Stimulated activated CD4-positive, alpha-beta T cell treated with anti-CD3 and anti-CD28 coated beads, TNF-alpha, amount 100 ng/mL, for 1 hour (primary cell): Measurements from ENCODE around the gene ANKRD23.

Experiments
- DNase-seq, 3 donors: peaks; one replicate each; pipeline ENCODE4 v3.0.0-alpha.2; 2020; ENCODE audit warnings: low read depth in 3 of 3, low spot score in 1 of 3

Gene ANKRD23

DNA sequence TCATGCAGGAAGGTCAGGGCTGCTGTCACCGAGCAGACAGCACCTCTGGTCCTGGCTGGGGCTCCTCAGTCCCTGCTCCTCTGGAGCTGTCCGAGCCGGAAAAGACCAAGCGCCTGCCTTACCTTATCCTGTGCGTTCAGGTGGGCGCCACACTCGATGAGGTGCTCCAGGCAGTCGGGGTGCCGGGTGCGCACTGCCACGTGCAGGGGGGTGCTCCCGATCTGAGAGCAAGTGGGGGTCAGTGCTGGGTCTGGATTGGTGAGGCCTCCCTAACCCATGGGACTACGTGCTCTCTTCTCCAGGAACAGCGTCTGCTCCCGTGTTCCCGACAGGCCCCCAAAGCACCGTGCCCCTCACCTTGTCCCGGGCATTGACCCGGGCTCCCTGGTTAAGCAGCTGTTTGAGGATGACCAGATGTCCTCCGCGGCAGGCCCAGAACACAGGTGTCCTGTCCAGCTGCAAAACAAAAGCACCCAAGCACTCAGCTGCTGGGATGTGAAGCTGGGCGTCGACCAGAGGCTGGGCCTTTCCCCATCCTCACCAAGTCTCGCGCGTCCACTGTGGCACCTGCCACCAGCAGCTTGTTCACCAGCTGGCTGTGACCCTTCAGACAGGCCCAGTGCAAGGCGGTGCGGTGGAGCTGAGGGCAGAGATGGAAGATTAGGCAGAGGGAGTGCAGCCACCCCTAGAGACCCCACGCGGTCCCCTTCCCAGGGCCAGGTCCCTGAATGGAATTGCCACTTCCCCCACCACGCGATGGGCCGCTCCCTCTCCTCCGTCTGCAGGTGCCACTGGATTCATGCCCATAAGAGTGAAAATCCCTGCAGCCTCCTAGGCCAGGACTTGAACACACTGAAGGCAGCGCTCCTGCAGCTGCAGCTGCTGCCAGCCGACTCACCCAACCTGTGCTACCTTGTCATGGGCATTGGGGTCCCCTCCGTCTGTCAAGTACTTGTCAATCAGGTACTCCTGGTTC lies 3.7 kb downstream of the ANKRD23 start:
- DNase-seq: no peak

DNA sequence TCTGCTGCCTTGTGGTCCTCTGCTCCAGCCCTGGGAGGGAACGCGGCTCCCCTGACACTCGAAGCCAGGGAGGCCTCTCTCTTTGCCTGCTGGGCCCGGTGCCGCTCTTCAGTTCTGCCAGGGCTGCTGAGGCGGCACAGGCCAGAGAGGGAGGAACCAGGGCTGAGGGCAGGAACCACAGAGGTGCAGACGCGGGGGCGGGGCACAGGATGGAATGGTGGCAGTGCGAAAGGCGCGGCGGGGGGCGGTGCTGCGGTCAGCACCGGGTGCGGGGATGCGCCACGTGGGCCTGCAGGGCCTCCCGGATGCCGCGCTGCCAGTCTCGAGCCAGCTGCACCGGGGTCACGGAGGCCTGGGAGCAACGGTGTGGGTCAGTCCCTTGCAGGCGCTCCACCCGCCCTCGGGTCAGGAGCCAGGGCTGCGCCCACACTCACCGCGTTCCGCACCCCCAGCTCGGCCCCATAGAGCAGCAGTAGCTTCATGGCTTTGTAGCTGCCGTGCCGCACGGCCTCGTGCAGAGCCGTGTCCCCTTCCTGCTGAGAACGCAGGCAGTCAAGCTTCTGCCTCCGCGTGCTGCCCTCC lies 4.4 kb downstream of the ANKRD23 start:
- peak; percentile 52 to 60 (median 59) for DNase-seq

DNA sequence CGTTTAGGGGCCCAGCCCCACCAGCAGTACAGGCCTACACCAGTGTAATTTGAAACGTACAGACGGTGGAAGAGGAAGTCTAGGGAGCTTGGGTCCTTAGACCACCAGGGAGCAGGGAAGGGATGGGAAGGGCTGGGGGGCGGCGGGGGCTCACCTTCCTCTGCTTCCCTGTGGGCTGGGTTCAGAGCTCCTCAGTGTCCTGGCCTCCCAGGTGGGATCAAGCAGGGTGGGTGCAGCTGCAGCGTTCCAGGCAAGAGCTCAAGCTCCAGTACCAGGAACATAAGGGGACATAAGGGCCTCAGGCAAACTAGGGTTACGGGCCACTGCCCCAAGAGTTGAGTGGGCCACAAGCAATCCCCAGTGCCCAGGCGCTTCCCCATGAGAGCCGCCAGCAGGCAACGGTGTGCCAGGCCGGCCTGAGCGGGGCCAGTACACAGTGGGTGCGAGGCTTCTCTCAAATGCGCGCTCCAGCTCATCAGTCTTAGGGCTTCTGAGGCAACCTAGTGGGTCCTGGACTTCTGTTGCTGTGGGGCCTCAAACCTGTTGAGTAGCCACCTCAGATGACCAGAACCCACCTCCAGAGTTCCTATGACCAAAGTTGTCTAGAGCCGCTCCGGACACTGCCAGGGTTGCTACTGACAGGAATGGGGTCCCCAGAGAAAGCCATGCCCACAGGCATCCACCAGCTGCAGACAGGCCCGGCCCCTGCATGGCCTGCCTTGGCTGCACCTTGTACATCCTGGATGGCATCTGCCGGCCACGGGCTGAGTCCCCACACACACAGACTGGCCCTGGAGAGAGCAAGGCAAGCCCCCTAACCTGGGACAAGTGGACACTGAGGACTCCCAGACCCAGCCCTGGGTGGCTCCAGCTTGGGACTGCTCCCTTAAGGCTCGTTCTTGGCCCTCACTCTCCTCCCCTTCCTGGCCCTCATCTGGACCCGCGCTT lies 5.2 kb downstream of the ANKRD23 start:
- no peak for DNase-seq

DNA sequence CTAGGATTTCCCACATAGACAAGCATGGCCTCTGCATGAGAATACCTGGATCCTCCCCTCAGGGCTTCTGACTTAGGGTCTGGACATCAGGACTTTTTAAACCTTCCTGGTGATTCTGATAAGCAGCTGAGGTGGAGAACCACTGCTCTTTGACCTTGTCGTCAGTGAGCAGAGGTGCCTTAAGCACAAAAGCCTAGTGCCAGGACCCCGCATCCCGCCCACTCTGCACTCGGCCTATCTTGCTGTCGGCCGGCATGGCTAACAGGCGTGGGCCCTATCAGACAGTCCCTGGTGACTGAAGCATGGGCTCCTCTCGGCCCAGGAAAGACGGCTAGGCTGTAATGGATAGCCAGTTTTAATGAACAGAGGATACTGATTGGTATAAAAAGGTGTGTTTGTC lies 6.2 kb downstream of the ANKRD23 start:
- DNase-seq: no peak

DNA sequence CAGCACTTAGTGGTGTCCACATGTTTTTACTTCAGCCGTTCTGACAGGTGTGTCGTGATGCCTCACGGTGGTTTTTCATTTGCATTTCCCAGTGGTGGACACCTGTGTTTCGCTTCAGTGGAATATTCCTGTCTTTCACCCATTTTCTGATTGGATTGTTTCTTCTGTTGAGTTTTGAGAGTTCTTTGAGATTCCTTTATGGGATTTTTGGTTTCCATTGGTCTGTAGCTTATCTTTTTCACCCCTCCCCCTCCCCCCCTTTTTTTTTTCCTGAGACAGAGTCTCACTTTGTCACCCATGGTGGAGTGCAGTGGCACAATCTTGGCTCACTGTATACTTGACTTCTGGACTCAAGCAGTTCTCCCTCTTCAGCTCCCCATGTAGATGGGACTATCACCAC lies 8.0 kb downstream of the ANKRD23 start:
- no peak for DNase-seq

DNA sequence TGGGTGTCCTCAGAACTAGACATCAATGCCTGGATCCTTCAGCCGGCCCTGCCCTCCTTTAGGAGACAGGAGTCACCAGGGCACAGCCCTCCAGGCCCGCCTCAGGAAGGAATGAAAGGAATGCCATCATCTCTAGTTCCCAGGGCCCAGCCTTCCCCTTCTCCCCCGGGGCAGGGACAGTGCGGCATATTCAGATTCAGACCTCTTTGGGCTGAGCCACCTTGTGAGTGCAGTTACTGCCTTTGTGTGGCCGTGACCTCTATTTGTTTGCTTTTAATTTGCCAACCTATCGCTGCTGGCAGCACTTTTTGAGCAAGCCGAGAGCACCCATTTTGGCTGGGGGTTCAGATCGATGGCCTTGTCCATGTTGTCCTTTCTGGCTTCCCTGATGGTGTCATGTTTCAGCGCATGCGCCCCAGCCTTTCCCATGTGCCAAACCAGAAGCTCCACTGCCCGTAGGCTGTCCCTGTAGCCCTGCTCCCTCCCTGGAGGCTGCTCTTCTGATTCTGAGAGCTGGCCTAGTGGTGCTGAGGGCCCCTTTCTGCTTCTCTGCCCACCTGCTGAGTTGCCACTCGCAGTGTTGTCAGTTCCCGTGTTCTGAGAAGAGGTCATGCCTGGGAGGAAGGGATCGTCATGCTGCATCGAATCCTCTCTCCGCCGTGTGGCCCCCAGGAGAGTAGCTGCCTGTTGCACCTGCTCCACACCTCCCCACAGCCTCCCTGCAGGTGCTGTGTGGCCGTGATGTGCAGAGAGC lies 10.9 kb downstream of the ANKRD23 start:
- no peak for DNase-seq

DNA sequence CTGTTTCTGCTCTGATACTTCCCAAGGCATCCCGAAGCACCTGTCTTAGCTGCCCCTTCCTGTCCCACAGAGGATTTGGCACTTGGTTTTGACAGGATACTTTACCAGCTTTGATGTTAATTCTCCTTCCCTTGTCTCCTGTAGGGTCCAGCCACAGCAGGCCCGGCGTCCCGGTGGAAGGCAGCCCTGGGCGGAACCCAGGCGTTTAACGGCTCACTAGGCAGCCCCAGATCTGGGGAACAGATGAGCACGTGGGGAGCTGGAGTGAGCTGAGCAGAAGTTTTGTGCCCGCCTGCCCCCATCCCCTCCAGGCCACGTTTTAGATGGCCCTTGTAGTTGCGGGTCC lies 11.4 kb downstream of the ANKRD23 start:
- DNase-seq: no peak

DNA sequence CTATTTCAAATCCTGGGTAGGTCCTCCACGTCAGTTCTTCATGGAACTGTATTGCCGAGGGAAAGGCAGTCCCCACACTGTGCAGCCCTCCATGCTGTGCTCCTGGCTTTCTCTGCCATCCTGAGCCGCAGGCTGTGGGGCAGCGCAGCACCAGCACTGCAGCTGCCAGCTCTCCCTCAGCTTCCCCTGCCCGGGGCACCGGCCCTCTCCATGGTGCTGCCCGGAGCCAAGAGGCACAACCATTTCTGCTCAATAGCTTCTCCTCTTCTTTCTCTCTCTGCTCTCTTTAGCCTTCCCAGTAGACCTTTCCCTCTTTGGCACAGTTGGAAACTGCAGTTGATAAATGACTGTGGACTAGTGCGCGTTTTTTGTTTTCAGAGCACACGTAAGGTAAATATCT lies 12.1 kb downstream of the ANKRD23 start:
- DNase-seq: no peak

DNA sequence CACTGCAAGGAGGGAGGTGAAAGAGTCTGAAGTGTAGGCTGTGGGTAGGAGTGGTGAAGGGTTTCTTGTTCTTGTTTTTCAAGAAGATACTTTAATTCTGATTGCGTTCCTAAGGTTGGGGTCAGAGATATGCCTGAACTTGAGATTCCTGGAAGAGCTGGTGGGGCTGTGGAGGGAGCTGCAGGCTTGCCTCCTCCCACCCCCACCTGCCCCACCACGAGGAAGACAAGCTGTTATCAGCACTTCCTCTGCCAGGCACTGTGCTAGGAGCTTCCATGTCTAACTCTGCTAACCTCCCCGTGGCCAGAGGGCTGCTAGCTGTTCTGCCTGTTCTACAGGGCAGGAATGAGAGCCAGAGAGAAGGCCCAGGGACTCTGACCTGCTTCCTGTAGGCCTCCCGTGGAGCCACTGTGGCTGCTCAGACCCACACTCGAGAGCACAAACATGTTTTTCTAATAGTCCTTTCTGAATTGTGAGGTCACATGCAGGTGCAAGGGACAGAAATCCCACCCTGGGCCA lies 13.7 kb downstream of the ANKRD23 start:
- no peak for DNase-seq

DNA sequence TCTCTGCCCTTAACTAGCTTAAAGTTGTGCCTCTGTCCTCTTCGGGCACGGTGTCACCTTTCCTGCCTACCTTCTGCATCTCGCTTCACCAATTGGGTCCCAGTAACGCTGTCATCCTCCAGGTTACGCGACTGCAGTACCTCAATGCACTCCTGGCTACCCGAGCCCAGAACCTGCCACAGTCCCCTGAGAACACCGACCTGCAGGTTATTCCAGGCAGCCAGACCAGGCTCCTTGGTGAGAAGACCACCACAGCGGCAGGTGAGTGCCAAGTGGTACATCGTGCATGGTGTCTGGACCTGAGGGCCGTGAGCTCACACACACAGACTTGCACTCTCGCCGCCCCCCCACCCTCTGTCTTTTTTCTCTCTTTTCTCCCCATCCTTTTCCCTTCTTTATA lies 14.9 kb downstream of the ANKRD23 start:
- no peak for DNase-seq

DNA sequence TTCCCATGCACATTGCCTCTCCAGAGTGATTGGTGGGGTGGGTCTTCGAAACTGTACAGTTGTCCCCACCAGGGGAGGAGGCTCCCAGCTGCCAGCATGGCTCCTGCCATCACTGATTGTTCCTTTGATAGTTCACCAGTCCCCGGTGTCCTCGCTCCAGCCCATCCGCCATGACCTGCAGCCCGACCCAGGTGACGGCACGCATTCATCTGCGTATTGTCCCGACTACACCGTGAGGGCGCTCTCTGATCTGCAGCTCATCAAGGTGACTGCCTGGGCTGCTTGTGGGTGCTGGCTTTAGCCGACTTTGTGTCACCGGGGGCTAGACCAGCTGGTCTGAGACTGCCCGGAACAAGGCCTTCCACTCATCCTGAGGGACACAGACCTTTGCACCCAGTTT lies 15.4 kb downstream of the ANKRD23 start:
- no peak for DNase-seq

DNA sequence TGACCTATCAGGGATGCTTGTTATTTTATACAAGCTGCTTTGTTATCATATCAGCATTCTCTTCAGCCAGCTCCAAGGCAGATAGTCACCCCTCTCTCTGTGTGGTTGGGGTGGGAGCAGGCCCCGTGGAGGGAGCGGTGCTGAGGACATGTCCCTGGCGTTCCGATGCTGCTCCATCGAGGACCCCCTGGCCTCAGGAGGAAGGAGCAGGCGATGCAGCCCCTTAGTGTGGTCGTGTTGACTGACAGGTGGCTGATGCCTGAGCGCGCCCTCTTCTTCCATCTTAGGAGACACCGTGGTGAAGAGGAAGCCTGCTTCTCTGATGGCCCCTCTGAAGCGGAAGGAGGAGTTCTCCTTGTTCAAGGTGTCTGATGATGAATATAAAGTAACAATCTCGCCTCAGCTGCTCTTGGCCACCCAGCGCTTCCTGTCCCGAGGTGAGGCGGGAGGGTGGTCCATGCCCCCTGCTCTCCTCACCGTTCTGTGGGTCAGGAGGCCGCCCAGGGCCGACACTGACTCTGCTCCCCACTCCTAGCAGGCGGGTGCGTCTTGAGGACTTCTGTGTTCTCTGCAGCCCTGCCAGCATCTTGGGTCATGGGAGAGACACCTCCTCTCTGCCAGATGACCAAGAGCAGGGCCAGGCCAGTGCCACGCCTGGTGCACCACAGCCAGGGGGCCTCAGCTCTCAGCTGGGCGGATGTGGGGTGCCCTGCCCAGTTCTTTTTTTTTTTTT lies 17.1 kb downstream of the ANKRD23 start:
- no peak for DNase-seq

DNA sequence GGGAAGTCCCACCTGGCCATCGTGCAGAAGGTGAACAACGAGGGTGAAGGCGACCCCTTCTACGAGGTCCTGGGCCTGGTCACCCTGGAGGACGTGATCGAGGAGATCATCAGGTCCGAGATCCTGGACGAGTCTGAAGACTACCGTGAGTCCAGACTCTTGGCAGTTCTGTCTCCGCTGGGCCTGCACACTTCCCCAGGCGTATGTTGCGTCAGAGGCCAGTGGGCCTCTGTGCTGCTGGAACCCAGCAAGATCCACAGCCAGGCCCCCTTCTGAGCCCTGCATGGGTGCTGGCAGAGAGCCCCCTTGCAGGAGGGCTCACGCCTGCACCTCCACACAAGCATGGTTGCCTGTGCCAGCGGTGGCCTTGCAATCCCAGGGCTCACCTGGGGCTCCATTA lies 18.8 kb downstream of the ANKRD23 start:
- no peak for DNase-seq

DNA sequence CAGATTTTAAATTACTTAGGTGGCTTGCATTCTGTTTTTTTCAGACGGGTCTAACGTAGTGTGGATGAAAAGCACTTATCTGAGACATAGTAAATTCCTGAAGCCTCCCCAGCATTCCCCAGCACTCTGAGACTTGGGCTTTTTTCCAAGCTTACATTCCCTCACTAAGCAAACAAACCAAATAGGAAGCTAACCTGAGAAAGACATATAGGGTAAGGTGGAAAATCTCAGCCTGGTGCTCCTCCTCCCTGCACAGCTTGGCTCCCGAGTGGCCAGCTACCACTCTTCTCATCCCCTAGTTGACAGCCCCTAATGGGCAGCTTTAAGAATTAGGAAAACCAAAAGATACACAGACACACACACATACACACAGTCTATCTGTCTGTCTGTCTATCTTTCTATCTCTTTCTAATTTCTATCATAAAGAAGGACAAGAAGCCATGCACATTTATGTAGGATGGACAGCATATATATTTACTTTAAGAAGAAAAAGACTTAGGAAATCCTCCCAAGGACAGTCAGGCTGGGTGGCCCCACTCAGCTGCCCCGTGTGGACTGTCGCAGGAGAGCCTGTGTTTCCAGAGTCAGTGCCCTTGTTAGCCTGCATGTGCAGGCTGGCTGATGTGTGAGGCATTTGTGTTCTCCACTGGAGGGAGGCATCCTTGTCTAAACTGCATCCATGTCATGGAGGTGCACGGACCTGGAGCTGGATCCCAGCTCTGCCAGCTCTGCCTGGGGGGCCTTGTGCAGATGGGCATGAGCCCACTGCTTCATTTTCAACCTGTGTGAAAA lies 19.5 kb downstream of the ANKRD23 start:
- DNase-seq: no peak

DNA sequence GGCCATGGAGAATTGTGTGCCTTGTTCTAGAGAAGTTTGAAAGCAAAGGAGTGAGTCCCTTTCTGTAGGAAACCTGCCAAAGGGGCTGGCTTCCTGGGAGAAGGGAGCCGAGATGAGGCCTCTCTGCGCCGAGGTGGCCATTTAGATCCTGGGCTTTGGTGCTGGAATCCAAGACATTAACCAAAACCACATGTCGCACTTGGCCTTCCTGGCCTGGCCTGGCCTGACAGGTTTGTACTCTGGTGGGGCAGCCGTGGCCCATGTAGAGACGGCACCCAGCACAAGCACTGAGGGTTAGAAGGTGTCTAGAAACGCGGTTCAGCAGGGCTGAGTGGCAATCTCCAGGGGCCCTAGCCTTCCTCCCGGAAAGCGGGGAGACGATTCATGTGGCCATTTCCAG lies 20.6 kb downstream of the ANKRD23 start:
- no peak for DNase-seq

DNA sequence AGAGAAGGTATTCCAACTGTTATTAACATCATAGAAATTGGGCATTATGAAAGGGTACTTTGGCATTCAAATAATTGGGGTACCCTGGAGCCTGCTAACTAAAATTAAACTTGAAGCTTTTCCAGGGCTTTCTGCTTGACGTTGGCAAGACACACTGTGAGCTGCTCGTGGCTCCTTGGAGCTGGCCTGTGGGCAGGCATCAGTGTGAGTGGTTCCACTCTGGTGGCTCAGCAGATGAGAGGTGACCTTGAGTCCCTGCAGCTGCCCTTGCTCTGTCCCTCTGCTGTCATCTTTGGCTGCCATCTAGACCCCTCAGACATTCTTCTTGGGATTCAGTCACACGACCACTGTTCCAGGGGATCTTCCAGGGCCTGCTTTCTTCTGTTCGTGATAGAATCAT lies 21.0 kb downstream of the ANKRD23 start:
- DNase-seq: no peak

DNA sequence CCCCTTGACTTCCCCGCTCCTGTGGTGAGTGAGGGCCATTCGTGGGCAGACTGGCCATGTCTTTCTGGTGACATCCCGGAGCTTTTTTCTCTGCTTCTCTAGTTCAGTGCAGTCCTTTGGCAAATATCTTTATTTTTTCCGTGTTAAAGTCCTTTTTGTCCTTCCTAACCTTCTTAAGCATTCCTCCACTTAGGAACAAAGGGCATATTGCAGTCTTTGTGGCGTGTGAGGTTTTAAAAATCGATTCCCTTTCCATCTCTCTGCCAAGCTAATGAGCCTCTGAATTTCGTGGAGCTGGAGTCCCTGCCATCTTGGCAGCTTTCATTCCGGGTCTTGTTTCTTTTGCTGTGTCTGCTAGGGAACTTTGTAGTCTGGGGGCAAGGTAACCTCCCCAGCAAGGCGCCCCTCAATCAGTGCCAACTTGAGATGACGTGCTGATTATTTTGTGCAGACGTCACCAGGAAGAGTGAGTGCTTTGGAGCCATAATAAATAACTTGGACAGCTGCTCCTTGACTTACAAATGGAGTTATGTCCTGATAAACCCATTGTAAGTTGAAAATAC lies 22.6 kb downstream of the ANKRD23 start:
- DNase-seq: no peak

DNA sequence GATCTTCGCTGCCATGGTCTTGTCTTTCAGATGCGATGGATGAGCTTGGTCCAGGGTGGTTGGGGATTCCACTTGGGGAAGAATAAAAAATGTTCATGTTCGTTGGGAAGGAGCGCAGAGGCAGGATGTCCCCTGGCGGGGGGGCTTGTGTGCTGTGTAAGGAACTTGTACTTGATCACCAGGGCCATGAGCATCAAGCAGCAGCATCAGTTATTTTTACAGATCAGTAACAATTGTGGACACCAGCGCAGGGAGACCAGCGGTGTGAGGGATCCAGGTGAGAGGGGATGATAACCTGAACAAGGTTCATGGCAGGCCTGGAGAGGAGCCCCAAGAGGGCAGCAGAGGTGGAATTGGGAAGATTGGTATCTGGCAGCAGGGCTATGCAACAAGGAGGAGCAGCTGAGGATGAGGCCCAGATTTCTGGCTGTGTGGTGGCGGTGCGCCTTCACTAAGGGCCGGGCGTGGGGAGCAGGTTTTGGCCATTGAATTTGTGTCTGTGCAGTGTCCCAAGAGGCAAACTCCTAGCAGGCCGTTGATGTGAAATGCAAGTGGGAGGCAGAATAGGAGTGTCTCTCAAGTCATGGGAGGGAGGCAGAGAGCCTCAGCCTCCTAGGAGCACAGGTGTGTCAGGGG lies 23.8 kb downstream of the ANKRD23 start:
- DNase-seq: no peak
